Activated naive CD4-positive, alpha-beta T cell treated with anti-CD3 and anti-CD28 coated beads, Interleukin-2, amount 50 U/mL, for 72 hours (primary cell): ENCODE data around the gene GPR62. TPM values are rescaled to one million over a fixed set of nuclear protein-coding genes. Genes with fewer than 3 reads are reported as not detected.
"Not testable (repeated sequence)": the region's sequence is repeated elsewhere in the genome, so short reads cannot be mapped to it uniquely, and the experiment has no call there.

Source experiments
- ATAC-seq, 2 donors: fragments of 150-1000 bp; cut with Tn5 transposase; 2 replicates each; pipeline ENCODE4 v1.10.0; 2021; ENCODE audit warnings: mild to moderate bottlenecking in 2 of 2, moderate library complexity in 2 of 2
- DNase-seq, 2 donors: peaks; one replicate each; pipeline ENCODE4 v3.0.0; 2021 to 2022; ENCODE audit warnings: low spot score in 2 of 2
- H3K27ac Mint-ChIP-seq, 2 donors: one replicate each; pipeline ENCODE4 v1.8.0; 2022; ENCODE audit warnings: mild to moderate bottlenecking in 2 of 2, mixed read lengths in 2 of 2
- H3K36me3 Mint-ChIP-seq, 2 donors: one replicate each; pipeline ENCODE4 v1.8.0; 2022; ENCODE audit warnings: mixed read lengths in 2 of 2
- H3K9me3 Mint-ChIP-seq, 2 donors: one replicate each; pipeline ENCODE4 v1.8.0; 2022; ENCODE audit warnings: mixed read lengths in 2 of 2
- total RNA-seq, 2 donors: library from RNA; stranded (reverse); gene quantifications; one replicate each; pipeline ENCODE4 v1.2.3, GENCODE V29; 2022

The GPR62 gene
- total RNA-seq, 2 donors from 2014 or later, result not detected

GRCh38 chr3:51993657-51994056 is 38.5 kb downstream of the GPR62 start:
- ATAC-seq, result not testable (repeated sequence)

DNA sequence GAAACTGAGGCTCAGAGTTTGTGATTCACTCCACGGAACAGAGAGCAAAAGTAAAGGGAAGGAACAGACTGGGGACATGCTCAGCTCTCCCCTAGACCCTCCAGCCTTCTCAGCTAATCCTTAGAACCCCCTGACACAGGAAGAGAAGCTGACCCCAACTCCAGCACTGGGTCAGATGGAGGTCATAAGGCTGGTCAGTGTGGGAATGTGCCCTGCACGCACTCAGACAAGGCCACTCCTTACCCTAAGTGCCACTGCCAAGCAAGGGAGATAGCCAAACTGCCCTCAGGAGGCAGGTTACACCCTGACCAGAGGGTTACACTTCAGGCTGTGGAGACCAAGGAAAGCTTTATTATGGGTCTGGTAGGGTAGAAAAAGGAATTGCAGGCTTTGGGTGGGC is 39.3 kb downstream of the GPR62 start:
- DNase-seq, result no peak
- H3K36me3 Mint-ChIP-seq, result peaks cover 30 to 43% of the 10 kb centered on the region in 2 donors

More at GRCh38 chr3:51993657-51994056, 38.5 kb downstream of the GPR62 start:
- not testable (repeated sequence) for DNase-seq, H3K9me3 Mint-ChIP-seq
- Mint-ChIP-seq H3K36me3 (peaks cover 30 to 43% of the 10 kb centered on the region in 2 donors), H3K27ac (peak overlapping the region; percentile 98 to 100)

DNA sequence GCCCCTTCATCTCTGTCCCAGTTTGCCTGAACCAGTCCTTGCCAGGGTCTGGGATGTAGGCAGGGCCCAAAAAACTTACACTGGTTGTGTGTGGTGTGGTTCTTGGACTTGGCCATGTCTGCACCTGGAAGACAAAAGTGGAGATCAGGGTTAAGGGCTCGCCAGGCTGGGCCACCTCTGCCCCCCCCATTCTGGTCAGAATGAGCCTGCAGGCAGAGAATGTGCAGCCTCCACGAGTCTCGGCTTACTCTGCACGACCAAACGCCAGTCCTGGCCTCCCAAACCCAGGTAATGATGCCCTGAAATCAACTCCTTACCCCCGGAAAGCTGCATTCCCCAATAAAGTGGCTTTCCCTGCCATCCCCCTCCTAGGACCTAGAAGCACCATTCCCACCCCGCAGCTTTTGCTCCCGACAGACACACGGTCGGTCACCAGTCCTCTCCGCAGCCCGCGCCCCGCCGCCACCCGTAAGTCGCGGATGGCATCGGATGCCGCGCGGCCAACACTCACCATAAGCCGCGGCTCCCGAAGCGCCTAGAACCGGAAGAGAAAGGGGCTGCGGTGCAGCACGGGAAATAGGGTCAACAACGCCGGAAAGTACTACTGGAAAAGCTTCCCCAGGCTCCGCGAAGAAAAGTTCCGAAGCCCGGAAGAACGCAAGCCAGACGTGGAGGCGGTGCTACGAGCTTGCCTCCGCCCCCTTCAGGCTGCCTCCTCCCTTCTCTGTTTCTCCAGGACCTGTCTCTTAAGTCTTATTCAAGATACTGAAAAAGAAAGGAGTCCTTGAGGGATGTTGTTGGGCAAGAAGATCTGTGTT is 40.4 kb downstream of the GPR62 start, which contains the start of gene RPL29:
TSS of gene RPL29 (minus strand) at position 550 of the 818 bp plus-strand sequence. CDS start at position 116, 434 bp downstream.
- H3K27ac Mint-ChIP-seq, result peak within 1 kb of the TSS; percentile 98 to 100
- ATAC-seq (peak; percentile 92 to 96), DNase-seq (peak; percentile 90)
- H3K9me3 Mint-ChIP-seq, result no peaks in the 10 kb centered on the region
- peaks cover 30 to 43% of the 10 kb centered on the region in 2 donors for H3K36me3 Mint-ChIP-seq

More for the DNA sequence above, 39.3 kb downstream of the GPR62 start:
- H3K27ac Mint-ChIP-seq, result peak overlapping the region; percentile 98 to 100
- ATAC-seq, result no peak
- no peaks in the 10 kb centered on the region for H3K9me3 Mint-ChIP-seq

GRCh38 chr3:51997172-51997571 is 42.0 kb downstream of the GPR62 start:
- no peak for DNase-seq
- Mint-ChIP-seq H3K9me3 (no peaks in the 10 kb centered on the region), H3K36me3 (peaks cover 30 to 38% of the 10 kb centered on the region in 2 donors), H3K27ac (no peak overlapping the region)
- no peak for ATAC-seq

DNA sequence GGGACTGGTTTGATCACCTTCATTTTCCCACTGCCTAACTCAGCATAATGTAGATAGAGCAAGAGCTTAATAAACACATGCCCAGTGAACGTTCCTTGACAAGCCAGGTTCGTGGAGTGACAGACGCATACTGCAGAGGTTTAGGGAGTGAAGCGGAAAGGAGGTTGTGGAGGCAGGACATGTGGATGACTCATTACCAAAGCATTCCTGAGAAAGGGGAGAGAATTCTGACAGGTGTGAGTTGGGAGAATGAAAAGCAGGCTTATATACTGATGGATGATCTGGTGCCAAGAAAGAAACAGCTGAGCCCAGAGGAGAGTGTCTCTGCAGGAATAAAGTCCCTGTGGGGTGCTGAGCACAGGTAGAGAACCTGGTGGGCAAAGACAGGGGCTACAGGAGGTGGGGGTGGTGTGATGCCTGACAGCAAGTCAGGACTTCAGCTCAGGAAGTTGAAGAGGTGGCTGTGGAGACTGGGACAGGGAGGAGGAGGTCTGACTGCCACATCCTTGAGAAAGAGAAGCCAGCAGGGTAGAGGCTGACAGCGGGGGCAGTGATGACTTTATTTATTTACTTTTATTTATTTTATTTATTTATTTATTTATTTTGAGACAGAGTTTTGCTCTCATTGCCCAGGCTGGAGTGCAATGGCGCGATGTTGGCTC is 42.9 kb downstream of the GPR62 start:
- Mint-ChIP-seq H3K27ac (peak overlapping the region in 1 of 2 donors; percentile 16), H3K9me3 (no peaks in the 10 kb centered on the region), H3K36me3 (peaks cover 24 to 29% of the 10 kb centered on the region in 2 donors)
- ATAC-seq (no peak), DNase-seq (no peak)

DNA sequence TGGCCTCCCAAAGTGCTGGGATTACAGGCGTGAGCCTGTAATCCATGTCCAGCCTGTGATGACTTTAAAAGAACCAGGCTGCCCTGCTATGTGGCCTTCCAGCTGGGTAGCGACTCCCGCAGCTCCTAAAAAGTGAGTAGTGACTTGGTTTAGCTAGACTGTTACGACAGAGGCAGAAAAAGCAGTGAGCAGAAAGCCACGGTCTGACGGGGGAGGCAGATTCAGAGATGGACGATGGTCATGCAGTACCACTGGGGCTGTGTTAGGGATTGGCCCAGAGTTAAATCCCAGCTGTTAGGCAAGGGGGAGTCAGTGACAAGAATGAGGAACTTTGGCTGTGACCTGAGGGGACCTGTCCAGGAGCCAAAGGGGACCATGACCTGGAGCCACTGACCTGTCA is 43.6 kb downstream of the GPR62 start:
- Mint-ChIP-seq H3K36me3 (peaks cover 21% of the 10 kb centered on the region in 2 donors), H3K27ac (no peak overlapping the region), H3K9me3 (no peaks in the 10 kb centered on the region)
- DNase-seq, result no peak
- no peak for ATAC-seq

DNA sequence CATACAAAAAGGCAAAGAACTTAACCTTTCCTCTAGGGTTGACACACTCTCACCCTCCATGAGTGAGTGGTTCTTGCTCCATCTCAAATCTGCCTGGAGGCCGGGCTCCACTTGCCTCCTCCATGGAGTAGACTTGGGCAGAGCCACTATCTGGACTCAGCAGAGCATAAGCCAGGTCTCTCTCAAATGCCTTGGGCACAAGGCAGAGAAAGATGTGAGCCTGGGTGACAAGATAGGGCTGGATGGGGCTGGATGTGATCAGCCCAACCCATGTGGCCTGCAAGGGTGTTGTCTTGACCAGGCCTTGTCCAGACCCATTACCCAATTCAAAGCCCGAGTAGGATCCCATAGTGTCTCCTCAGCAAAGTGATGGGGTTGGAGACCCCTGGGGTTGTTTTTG is 44.7 kb downstream of the GPR62 start:
- no peak for DNase-seq
- Mint-ChIP-seq H3K9me3 (no peaks in the 10 kb centered on the region), H3K36me3 (peaks cover 11% of the 10 kb centered on the region in 2 donors), H3K27ac (no peak overlapping the region)
- ATAC-seq, result no peak

DNA sequence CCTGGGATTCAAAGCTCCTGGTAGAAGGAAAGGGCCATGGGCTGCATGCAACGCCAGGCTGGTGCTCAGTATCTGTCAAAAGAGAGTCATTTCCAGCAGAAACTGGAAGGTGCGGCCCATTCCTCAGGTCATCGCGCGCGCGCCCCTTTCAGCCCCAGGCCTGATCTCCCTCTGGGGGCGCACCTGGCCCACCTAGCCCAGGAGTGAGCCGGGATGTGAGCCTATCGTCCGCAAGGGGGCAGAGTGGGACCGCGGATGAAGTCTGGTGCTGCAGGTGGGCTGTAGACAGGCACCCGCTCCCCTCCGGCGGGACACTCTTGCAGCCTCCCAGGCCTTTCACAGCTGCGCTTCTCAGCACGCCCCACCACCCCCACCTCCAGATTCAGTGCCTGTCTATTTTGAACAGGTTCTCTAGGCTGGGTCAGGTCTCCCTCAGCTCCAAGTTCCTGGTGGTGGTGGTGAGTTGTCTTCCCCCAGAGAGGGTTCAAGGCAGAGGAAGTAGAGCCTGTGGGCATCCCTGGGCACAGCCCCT is 46.3 kb downstream of the GPR62 start:
- no peak overlapping the region for H3K27ac Mint-ChIP-seq
- H3K9me3 Mint-ChIP-seq, result no peaks in the 10 kb centered on the region
- DNase-seq (peak; percentile 79 to 91), ATAC-seq (peak; percentile 98 to 99)
- H3K36me3 Mint-ChIP-seq, result no peaks in the 10 kb centered on the region

DNA sequence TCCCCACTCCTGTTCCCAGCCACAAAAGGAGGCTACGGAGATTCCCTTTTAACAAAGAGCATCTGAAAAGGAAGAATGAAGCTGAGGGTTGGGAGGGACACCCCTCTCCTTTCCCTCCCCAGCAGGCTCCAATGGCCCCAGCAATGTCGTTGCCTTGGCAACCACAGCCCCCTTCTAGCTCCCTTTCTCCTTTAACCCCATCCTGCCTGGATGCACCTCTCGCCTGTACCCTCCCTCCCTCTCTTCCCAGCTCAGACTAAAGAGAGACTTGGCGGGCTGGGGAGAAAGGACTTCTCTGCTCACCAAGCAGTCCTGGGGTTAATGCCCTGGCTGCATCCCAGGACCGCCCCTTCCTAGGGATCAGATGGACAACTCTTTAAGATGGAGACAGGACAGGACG is 47.6 kb downstream of the GPR62 start:
- Mint-ChIP-seq H3K36me3 (no peaks in the 10 kb centered on the region), H3K9me3 (no peaks in the 10 kb centered on the region), H3K27ac (peak overlapping the region in 1 of 2 donors; percentile 40)
- ATAC-seq (no peak), DNase-seq (no peak)

GRCh38 chr3:52004163-52004787 is 49.1 kb downstream of the GPR62 start:
- no peaks in the 10 kb centered on the region for H3K9me3 Mint-ChIP-seq
- no peaks in the 10 kb centered on the region for H3K36me3 Mint-ChIP-seq
- ATAC-seq (no peak), DNase-seq (no peak)
- H3K27ac Mint-ChIP-seq, result no peak overlapping the region

DNA sequence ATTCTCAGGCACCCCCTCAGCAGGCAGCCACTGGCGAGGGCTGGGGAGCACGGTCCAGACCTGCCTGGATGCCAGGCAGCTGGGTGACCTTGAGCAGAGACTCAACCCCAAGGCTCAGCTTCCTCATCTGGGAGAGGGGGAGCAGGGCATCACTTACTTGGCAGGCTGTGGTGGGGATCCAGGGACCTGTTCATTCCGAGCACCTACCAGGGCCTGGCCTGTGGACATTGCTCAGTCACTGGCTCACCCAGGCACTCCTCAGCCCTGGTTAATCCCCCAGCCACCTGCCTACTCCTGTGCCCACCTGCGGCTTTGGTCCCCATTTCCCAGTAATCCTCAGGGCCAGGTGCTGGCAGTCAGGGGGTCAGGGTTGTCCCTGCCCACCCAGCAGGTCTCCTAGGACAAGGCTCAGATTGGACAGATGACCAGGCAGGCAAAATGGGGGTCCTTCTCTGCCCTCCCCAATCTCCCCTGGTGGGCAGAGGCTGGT is 49.8 kb downstream of the GPR62 start:
- peak overlapping the region in 1 of 2 donors; percentile 20 for H3K27ac Mint-ChIP-seq
- H3K9me3 Mint-ChIP-seq, result no peaks in the 10 kb centered on the region
- no peaks in the 10 kb centered on the region for H3K36me3 Mint-ChIP-seq
- ATAC-seq (no peak), DNase-seq (no peak)

GRCh38 chr3:52005571-52005986 is 50.4 kb downstream of the GPR62 start:
- DNase-seq, result no peak
- no peak for ATAC-seq
- H3K36me3 Mint-ChIP-seq, result no peaks in the 10 kb centered on the region
- H3K9me3 Mint-ChIP-seq, result no peaks in the 10 kb centered on the region
- H3K27ac Mint-ChIP-seq, result peak overlapping the region in 1 of 2 donors; percentile 20

GRCh38 chr3:52006017-52006819 is 51.0 kb downstream of the GPR62 start:
- Mint-ChIP-seq H3K36me3 (no peaks in the 10 kb centered on the region), H3K27ac (peak overlapping the region in 1 of 2 donors; percentile 20), H3K9me3 (no peaks in the 10 kb centered on the region)
- DNase-seq (no peak), ATAC-seq (no peak)

DNA sequence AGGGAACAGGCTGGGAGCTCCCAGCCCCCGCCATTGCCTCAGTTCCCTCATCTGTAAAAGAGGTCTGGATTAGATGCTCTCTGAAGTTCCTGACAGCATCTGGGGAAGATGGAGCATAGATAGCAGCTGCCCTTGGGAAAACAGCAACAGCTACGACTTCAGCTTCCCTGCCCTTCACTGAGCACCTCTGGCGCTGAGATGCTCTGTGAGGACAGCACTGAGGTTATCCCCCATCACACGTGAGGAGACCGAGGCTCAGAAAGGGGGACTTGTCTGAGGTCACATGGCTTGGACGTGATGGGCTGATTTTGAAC is 51.6 kb downstream of the GPR62 start:
- H3K27ac Mint-ChIP-seq, result no peak overlapping the region
- DNase-seq (no peak), ATAC-seq (no peak)
- no peaks in the 10 kb centered on the region for H3K9me3 Mint-ChIP-seq
- H3K36me3 Mint-ChIP-seq, result no peaks in the 10 kb centered on the region
